Effector CD4-positive, alpha-beta T cell (primary cell): ENCODE measurements around the gene RAP1A.
"Not testable (repeated sequence)": the region's sequence is repeated elsewhere in the genome, so short reads cannot be mapped to it uniquely, and the experiment has no call there.

Experiments
- DNase-seq: peaks from one replicate; pipeline ENCODE4 v3.0.0-alpha.2; 2020

RAP1A gene

GRCh38 chr1:111738133-111738435 lies 118.5 kb downstream of the RAP1A start:
- no peak for DNase-seq

GRCh38 chr1:111738436-111739193 lies 119.0 kb downstream of the RAP1A start:
- peak; percentile 34 for DNase-seq

GRCh38 chr1:111739194-111739924 lies 119.8 kb downstream of the RAP1A start, which contains the start of gene INKA2:
Gene INKA2 (minus strand): TSS chr1:111739395. CDS start chr1:111739242, 153 bp downstream.
- DNase-seq, result peak; percentile 42

DNA sequence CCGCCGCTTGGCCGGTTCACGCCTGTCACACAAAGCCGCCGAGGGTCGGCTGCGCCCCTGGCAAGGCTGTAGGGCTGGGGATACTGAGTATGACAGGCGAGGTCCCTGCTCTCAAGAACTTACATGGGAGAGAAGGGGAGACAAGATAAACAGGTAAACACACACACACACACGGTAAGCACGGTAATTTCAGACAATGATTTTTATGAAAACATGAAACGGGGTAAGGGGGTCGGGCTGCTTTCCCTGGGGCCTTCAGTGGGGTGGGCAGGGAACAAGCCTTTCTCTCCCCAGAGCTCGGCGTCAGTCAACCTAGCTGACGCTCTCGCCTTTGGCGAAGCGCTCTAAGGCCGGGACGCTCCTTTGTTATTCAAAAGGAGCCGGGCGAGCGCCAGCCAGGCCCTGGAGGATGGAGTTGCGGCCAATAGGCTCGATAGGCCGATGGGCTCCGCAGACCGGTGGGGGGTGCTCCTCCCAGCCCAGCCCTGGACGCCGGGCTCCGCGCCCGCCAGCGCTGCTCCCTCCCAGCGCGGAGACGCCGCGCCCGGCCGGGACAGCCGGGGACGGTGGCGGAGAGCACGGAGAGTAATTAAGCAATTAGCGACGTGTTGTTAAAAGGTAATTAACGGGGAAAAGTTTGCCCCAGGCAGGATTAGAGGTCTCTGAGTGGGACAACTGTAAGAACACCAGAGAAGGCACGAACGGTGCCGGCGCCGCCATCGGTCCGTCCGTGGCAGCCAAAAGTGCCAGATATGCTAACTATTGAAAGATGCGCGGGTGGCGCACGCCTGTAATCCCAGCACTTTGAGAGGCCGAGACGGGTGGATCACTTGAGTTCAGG lies 120.6 kb downstream of the RAP1A start:
- no peak for DNase-seq

GRCh38 chr1:111742292-111742691 lies 122.7 kb downstream of the RAP1A start:
- not testable (repeated sequence) for DNase-seq

GRCh38 chr1:111742938-111743549 lies 123.5 kb downstream of the RAP1A start:
- DNase-seq, result no peak

DNA sequence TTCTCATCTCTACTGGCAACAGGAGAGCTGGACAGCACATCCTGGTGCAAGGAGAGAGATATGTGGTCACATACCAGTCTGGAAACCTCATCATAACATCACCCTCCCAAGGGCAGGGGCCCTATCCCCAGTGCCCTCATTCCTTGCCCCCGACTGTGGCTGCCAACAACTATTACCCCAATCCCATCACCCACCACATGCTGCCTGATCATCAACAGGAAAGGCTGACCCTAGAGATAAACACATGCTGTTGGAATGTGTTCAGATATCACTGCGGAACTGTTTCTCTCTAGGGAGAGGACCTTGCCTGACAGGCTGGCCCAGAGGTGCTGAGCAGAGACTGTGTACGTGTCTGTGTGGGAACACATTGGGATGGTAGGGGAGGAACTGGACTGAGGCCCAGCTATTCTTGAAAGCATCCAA lies 124.1 kb downstream of the RAP1A start:
- no peak for DNase-seq

GRCh38 chr1:111745675-111746613 lies 126.4 kb downstream of the RAP1A start:
- no peak for DNase-seq

DNA sequence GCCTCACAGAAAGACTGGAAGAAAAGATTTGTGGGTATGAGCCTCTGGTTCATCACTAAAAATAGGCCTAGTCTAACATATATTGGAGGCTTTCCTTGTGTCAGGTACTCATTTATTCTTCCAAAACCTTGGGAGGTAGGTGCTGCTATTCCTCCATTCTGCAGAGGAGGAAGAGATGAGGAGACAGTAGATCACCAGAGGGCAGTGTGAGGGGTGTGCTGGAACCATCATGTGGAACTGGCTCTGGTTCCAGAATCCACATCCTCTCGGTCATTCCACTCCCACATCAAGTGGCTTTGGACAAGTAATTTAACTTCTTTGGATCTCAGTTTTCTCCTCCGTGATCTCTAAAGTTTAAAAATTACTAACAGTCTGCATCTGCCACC lies 127.0 kb downstream of the RAP1A start:
- no peak for DNase-seq

- peak; percentile 57 for DNase-seq
These were observed 127.7 kb downstream of the RAP1A start for GRCh38 chr1:111747282-111747734.

GRCh38 chr1:111747947-111748346 lies 128.4 kb downstream of the RAP1A start:
- no peak for DNase-seq

- DNase-seq, result no peak
These were observed 130.0 kb downstream of the RAP1A start for GRCh38 chr1:111749628-111750027.

DNA sequence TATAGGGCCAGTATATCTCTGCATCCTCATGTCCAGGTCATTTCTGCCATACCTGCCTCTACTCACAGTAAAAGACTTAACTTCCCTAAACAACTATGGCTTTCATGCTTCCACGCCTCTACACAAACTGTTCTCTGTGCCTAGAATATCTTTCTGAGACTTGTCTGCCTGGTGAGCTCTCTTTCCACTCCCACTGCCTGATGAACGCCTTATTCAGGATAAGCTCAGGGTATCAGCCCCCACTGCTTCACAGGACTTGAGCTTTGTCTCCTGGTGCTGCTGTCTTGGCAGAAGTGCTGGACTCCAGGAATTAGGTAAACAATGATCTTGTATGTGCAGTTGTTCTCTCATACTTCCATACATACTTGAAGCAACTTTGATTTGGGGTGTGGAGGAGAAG lies 131.3 kb downstream of the RAP1A start:
- no peak for DNase-seq

GRCh38 chr1:111751906-111752575 lies 132.5 kb downstream of the RAP1A start:
- DNase-seq, result no peak

DNA sequence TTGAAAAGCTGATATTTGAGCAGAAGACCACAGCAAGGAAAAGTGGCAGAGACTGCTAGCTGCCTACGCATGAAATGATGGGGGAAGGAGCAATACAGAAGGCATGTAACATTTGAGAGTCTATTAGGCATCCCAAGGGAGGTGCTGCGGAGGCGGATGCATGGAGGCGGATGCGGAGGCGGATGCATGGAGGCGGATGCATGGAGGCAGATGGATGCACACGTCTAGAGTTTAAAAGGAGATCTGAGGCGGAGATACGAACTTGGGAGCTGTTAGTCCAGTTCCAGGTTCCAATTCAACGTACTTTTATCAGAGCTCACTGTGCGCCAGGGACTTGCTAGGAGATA lies 135.4 kb downstream of the RAP1A start:
- DNase-seq, result peak; percentile 5

DNA sequence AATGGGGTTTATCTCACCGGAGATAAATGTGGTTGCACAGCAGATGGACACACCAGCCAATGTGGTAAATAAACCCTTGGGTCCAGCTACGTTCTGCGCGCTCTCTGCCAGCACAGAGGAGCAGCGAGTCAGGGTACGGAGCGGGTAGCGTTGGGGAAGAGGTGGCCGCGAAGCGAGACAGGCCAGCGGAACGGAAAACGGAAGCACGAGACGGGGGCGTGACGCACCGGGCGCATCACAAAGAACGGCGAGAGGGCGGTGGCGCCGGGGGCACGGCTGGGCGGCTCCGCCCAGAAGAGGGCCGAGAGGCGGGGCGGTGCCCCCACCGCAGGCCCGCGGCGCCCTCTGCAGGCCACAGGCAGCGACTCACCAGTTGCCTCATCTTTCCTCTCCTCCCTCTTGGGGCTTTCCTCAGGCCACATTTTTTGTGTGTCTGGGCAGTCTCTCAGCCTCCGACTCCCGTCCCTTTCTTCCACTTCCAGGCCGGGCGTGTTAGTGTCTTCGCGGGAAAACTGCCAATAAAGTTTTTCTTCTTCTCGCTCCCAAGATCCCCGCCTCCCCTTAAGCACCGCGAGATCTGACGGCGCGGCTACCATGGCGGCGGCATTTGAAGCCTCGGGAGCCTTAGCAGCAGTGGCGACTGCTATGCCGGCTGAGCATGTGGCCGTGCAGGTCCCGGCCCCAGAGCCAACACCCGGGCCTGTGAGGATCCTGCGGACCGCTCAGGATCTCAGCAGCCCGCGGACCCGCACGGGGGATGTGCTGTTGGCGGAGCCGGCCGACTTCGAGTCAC lies 135.9 kb downstream of the RAP1A start, which contains the start of gene DDX20:
Gene DDX20 (plus strand): TSS at position 571 of the 793 bp plus-strand sequence. CDS start 24 bp downstream, at position 595.
- DNase-seq, result peak; percentile 91

DNA sequence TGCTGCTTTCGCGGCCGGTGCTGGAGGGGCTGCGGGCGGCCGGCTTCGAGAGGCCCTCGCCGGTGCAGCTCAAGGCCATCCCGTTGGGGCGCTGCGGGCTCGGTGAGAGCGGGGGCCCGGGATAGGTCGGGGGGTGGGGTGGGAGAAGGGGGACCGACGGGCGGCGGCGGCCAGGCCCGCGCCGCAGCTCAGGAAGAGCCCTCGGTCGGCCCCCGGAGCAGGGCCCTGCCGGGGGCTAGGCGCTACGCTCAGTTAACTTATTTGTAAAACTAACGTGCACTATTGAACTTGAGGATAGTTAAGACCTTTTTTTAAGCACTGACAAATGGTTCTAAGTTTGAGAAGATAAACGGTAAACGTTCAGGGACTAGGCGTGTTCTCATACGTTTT lies 136.5 kb downstream of the RAP1A start:
- no peak for DNase-seq

GRCh38 chr1:111758373-111758772 lies 138.8 kb downstream of the RAP1A start:
- no peak for DNase-seq

- no peak for DNase-seq
These were observed 142.1 kb downstream of the RAP1A start for GRCh38 chr1:111761717-111762116.

DNA sequence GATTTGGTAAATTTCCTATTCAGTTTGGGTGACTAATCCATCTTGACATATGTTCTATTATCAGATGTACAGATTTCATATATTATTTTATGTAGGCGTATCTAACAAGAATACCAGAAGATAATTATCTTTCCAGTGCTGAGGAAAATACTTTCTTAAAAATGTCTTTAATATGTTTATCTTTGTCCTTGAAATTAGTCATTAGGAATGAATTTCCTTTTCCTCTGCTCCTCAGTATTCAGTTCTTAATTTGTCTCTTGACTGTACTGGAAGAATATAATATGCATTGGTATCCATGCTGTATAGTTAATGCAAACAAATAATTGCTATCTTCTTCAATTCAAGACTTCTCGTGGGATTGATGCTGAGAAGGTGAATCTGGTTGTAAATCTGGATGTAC lies 142.7 kb downstream of the RAP1A start:
- DNase-seq, result no peak
